Measurements from ENCODE around the gene NCKAP5. TPM values are rescaled to one million over a fixed set of nuclear protein-coding genes. Genes with fewer than 3 reads are reported as not detected.

NCKAP5 gene
- total and polyA plus RNA-seq, 4 donors: 0.57 to 2.8 (median 2.4) TPM

GRCh38 chr2:133531382-133531781 is 36.9 kb downstream of the NCKAP5 start:
- TF ChIP-seq FOXA1 (IDR thresholded peaks at IDR 0.05): no peak
- TF ChIP-seq REST (IDR thresholded peaks at IDR 0.05): no peak
- no peak for TF ChIP-seq ATF3 (IDR thresholded peaks at IDR 0.05)
- TF ChIP-seq JUND (IDR thresholded peaks at IDR 0.05): no peak
- TF ChIP-seq EGR1 (IDR thresholded peaks at IDR 0.05; ENCODE audit: low read depth in 2 of 2): no peak
- TF ChIP-seq GABPA (IDR thresholded peaks at IDR 0.05 in 1 of 2, conservative IDR thresholded peaks at IDR 0.05 in 1 of 2): no peak
- no peak for TF ChIP-seq RAD21 (IDR thresholded peaks at IDR 0.05)
- TF ChIP-seq SP1 (IDR thresholded peaks at IDR 0.05): no peak
- TF ChIP-seq CTCF (IDR thresholded peaks at IDR 0.05; ENCODE audit: low read depth, low read length, missing input control): no peak
- no peak for TF ChIP-seq TAF1 (conservative IDR thresholded peaks at IDR 0.05)
- TF ChIP-seq HNF4A (conservative IDR thresholded peaks at IDR 0.05): no peak
- no peak for TF ChIP-seq NR2F2 (IDR thresholded peaks at IDR 0.05)
- WGBS: 60% methylated on average over 2 of the region's 2 CpGs
- Histone ChIP-seq H3K36me3 (ENCODE audit: control insufficient read depth in 4 of 4, insufficient read depth in 3 of 4, low read depth in 1 of 4, low read length in 3 of 4) (no peaks in the 10 kb centered on the region), H3K27ac (ENCODE audit: low read depth in 1 of 2, low read length in 2 of 2) (no peak overlapping the region), H3K4me3 (ENCODE audit: low read depth in 1 of 3, low read length in 3 of 3) (no peak overlapping the region), H3K9ac (ENCODE audit: low read depth in 1 of 2, low read length in 2 of 2) (no peak overlapping the region), H3K9me3 (ENCODE audit: control insufficient read depth in 4 of 4, low read length in 3 of 4) (no peaks in the 10 kb centered on the region), H3K4me1 (ENCODE audit: control insufficient read depth in 4 of 4, insufficient read depth in 4 of 4, low read length in 3 of 4) (no peaks in the 10 kb centered on the region), H3K27me3 (ENCODE audit: control insufficient read depth in 4 of 4, insufficient read depth in 4 of 4, low read length in 3 of 4) (no peaks in the 10 kb centered on the region)
- no peak for DNase-seq (ENCODE audit: low spot score)

- H3K27ac ChIP-seq (ENCODE audit: low read depth in 1 of 2, low read length in 2 of 2): no peak overlapping the region
- no peak for DNase-seq (ENCODE audit: low spot score)
- H3K4me1 ChIP-seq (ENCODE audit: control insufficient read depth in 4 of 4, insufficient read depth in 4 of 4, low read length in 3 of 4): no peaks in the 10 kb centered on the region
- no peaks in the 10 kb centered on the region for H3K27me3 ChIP-seq (ENCODE audit: control insufficient read depth in 4 of 4, insufficient read depth in 4 of 4, low read length in 3 of 4)
- H3K9me3 ChIP-seq (ENCODE audit: control insufficient read depth in 4 of 4, low read length in 3 of 4): no peaks in the 10 kb centered on the region
- H3K4me3 ChIP-seq (ENCODE audit: low read depth in 1 of 3, low read length in 3 of 3): no peak overlapping the region
- H3K9ac ChIP-seq (ENCODE audit: low read depth in 1 of 2, low read length in 2 of 2): no peak overlapping the region
- no peaks in the 10 kb centered on the region for H3K36me3 ChIP-seq (ENCODE audit: control insufficient read depth in 4 of 4, insufficient read depth in 3 of 4, low read depth in 1 of 4, low read length in 3 of 4)
- no peak for TF ChIP-seq RAD21 (IDR thresholded peaks at IDR 0.05)
- no peak for TF ChIP-seq NR2F2 (IDR thresholded peaks at IDR 0.05)
- no peak for TF ChIP-seq RXRA (IDR thresholded peaks at IDR 0.05)
- no peak for TF ChIP-seq MAX (IDR thresholded peaks at IDR 0.05)
- TF ChIP-seq JUND (IDR thresholded peaks at IDR 0.05): no peak
- TF ChIP-seq TAF1 (conservative IDR thresholded peaks at IDR 0.05): no peak
- no peak for TF ChIP-seq YY1 (IDR thresholded peaks at IDR 0.05)
- no peak for TF ChIP-seq FOXA1 (IDR thresholded peaks at IDR 0.05)
- TF ChIP-seq ZBTB33 (IDR thresholded peaks at IDR 0.05): no peak
- no peak for TF ChIP-seq EGR1 (IDR thresholded peaks at IDR 0.05; ENCODE audit: low read depth in 2 of 2)
- TF ChIP-seq HNF4A (conservative IDR thresholded peaks at IDR 0.05): no peak
- TF ChIP-seq SP1 (IDR thresholded peaks at IDR 0.05): no peak
- TF ChIP-seq HNF4G (IDR thresholded peaks at IDR 0.05): no peak
- no peak for TF ChIP-seq FOXA2 (IDR thresholded peaks at IDR 0.05)
- no peak for TF ChIP-seq ATF3 (IDR thresholded peaks at IDR 0.05)
- no peak for TF ChIP-seq REST (IDR thresholded peaks at IDR 0.05)
- no peak for TF ChIP-seq CTCF (IDR thresholded peaks at IDR 0.05; ENCODE audit: low read depth, low read length, missing input control)
These were observed 37.6 kb downstream of the NCKAP5 start for GRCh38 chr2:133530645-133531044.
